KOPT-K1 (cell line): ENCODE results near the gene ADGRG6.

Experiments used
- H3K27ac ChIP-seq: fragments of 200-600 bp; sonication (generic); 2 replicates; pipeline ENCODE4 v1.5.1; 2016; ENCODE audit warnings: antibody characterized with exemption, mild to moderate bottlenecking, low read depth, low read length; ENCODE audit not compliant: poor library complexity, severe bottlenecking
- H3K36me3 ChIP-seq: fragments of 200-600 bp; sonication (generic); 2 replicates; pipeline ENCODE4 v1.5.1; 2017; ENCODE audit warnings: antibody characterized with exemption, mild to moderate bottlenecking, low read length, moderate library complexity; ENCODE audit not compliant: insufficient read depth
- H3K9me3 ChIP-seq: fragments of 200-600 bp; sonication (generic); 2 replicates; pipeline ENCODE4 v1.5.1; 2017; ENCODE audit warnings: antibody characterized with exemption, low read length, mild to moderate bottlenecking; ENCODE audit not compliant: insufficient read depth, poor library complexity, severe bottlenecking

ADGRG6 gene

DNA sequence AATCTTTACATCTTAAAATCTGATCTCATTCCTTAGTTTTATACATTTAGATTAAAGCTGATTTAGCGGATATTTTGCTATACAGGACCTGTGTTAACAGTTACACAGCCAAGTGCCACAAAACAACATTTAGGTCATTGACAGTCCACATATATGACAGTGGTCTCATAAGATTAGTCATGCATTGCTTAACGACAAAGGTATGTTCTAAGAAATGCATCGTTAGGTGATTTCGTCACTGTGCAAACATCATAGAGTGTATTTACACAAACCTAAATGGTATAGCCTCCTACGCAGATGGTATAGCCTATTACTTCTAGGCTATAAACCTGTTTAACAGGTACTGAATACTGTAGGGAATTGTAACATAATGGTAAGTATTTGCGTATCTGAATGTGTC is 21.6 kb downstream of the ADGRG6 start:
- no peak overlapping the region for H3K27ac ChIP-seq
- no peaks in the 10 kb centered on the region for H3K9me3 ChIP-seq
- no peaks in the 10 kb centered on the region for H3K36me3 ChIP-seq

DNA sequence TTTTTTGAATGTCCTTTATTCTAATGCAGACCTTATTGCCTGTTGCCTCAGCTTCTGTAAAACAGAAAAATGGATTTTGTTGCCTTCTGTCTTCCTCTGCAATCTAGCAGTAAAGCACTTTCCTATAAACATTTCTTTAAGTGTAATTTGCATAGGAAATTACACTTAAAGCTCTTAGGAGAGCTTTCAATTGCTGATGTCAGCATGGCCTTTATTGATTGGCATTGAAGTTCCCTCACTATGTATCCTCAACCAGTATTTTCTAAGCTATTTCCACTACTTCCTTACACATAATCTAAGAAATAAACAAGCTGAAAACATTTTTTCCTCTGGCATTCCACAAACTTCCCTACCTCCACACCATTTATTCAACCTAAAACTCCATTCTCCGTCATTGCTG is 22.3 kb downstream of the ADGRG6 start:
- no peak overlapping the region for H3K27ac ChIP-seq
- H3K9me3 ChIP-seq = no peaks in the 10 kb centered on the region
- no peaks in the 10 kb centered on the region for H3K36me3 ChIP-seq

DNA sequence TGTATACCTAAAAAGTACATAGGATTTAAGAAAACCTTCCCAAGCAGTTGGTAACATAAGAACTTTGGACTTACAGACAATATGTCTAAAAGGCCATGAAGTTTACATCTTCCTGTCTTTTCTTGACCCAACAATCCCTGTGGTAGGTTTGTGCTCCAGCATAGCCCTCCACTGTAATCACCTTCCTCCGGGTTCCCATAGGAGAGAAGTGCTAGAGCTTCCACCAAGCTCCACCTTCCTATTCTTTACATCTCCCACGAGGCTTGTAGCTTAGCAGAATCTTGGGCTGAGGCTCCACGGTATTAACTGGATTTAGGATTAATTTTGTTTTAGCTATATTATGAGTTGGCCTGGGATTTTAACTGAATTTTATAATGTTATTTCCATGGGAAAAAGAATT is 23.3 kb downstream of the ADGRG6 start:
- Histone ChIP-seq H3K9me3 (no peaks in the 10 kb centered on the region), H3K36me3 (no peaks in the 10 kb centered on the region), H3K27ac (no peak overlapping the region)

DNA sequence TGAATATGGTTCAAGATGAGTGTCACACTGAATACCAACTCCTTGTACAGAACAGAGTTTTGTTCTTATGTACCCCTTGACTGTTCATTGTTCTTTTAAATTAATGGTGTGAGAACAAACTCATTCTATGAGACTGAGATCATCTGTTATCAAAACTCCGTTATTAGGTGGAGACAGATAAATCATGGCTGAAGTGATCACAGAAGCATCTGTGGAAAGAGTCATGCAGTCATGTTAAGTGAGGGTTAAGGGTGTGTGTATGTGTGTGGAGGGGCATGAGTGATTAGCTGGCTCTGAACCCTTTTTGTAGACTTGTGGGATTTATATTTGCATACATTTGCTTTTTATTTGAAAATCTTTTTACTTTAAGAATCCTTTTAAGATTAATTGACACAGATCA is 24.7 kb downstream of the ADGRG6 start:
- Histone ChIP-seq H3K36me3 (no peaks in the 10 kb centered on the region), H3K9me3 (no peaks in the 10 kb centered on the region), H3K27ac (no peak overlapping the region)

DNA sequence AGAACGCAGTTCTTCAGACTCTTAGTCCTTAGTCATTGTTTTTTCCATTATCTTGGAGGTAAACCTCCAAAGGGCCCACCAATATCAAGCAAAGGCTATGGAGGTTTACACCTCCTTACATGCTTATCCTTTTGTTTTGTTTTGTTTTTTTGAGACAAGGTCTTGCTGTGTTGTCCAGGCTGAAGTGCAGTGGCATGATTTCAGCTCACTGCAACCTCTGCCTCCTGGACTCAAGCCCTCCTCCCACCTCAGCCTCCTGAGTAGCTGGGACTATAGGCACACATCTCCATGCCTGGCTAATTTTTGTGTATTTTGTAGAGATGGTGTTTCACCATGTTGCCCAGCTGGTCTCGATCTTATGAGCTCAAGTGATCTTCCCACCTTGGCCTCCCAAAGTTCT is 26.3 kb downstream of the ADGRG6 start:
- H3K27ac ChIP-seq = no peak overlapping the region
- no peaks in the 10 kb centered on the region for H3K9me3 ChIP-seq
- H3K36me3 ChIP-seq = no peaks in the 10 kb centered on the region

DNA sequence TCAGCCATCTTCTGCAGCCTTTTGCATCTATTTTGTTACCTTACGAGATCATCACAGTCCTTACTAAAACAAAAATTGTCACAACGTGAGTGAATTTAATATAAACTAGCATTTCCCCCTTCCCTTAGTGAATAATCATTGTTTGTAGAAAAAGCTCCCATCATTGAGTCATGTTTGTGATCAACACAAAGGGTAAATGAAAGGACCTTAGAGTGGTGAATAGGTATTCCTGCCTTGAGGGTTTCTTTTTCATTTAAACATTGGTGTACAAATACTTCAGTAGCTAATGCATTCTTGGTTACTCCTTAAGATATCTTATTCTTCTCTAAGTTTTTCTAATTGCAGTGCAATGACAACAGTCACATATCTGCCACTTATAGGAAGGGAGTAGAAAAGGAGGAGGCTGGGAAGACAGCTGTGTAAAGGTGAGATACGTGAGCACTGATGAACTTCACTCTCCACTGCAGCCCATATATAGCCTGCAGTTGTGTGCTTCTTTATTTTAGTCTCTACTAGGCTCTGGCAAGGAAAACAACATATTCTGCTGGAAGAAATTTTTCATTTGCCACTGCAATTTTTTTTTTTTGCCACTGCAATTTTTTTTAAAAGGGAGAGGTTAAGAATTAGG is 27.8 kb downstream of the ADGRG6 start:
- no peaks in the 10 kb centered on the region for H3K36me3 ChIP-seq
- no peaks in the 10 kb centered on the region for H3K9me3 ChIP-seq
- no peak overlapping the region for H3K27ac ChIP-seq

DNA sequence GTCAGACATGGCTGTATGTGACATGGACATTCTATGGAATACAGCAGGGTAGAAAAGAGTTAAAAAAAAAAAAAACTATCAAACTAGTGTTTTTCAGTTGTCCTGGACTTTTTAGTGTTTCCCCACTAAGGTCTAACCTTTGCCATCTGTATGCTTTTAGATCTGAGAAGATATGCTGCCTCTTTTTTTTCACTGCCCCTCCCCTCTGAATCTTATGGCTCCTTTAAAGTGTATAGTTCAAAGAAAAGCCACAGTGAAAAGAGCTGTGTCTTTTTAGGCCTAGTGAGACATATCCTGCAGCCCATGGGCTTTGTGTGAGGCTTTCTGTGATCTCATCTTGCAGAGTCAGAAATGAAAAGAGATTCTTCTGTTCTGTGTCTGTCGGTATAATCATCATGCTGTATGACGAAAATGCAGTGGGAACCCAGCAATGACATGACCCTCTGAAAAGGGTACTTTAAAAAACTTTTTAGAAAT is 29.3 kb downstream of the ADGRG6 start:
- Histone ChIP-seq H3K9me3 (no peaks in the 10 kb centered on the region), H3K36me3 (no peaks in the 10 kb centered on the region), H3K27ac (peak overlapping the region; percentile 22)

DNA sequence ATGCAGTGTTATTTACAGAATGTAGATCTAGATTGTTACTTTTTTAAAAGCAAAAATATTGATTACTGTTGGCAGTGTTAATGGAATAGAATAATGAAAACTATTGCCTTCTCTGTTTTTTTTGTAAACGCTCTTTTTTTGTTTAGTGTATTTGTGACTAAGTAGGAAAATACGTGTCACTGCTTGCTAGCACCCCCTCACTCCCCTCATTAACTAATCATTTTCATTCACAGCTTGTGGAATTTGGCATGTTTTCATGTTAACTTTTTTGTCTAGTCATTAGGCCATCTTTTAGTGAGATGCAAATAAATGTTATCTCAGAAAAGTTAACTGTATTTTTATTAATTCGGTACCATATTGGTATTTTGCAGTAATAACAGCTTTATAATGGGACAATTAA is 29.8 kb downstream of the ADGRG6 start:
- Histone ChIP-seq H3K9me3 (no peaks in the 10 kb centered on the region), H3K27ac (no peak overlapping the region), H3K36me3 (no peaks in the 10 kb centered on the region)

DNA sequence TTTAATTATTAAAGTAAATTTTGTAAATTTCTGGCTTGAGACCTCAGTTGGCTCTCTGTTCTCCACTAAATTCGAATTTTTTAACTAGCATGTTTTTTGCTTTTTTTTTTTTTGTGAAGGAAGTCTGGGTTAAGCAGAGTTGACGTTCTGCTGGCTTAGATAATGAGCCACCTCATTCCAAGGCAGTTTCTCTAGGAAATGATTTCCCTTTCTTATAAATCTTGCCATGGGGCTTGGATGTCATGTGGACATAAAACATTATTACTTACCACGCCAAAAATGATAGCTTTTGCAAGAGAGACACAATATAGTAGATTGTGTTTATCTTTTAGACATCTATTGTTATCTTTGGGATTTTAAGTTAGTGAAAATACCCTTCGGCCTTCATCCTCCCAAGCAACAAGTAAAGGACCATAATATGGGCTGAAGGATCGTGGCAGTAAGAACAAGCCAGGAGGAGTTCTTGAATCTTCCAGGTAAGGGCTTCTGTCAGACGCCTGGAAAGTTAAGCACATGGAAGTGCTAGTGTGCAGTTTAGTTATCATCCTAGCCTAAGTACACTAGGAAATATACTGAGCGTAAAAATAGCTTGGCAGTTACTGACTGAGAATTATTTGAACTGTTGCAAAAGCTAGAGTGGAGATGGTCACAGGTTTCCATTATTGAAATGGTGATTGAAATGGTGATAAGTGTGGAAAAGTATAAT is 30.7 kb downstream of the ADGRG6 start:
- H3K27ac ChIP-seq = no peak overlapping the region
- no peaks in the 10 kb centered on the region for H3K36me3 ChIP-seq
- H3K9me3 ChIP-seq = no peaks in the 10 kb centered on the region

DNA sequence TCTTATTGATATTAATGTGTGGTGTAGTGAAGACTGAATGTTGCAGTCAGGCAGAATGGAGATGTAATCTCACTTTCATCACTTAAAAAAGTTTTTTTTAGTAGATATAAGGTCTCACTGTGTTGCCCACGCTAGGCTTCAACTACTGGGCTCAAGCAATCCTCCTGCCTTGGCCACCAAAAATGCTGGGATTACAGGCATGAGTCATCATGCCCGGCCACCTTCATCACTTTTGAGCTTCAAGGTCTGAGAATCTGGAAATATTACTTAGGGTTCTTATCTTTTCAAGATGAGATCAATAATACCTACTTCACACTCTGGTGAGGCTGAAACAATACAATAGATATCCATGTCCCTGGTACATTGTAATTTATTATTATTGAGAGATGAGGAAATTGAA is 31.6 kb downstream of the ADGRG6 start:
- Histone ChIP-seq H3K9me3 (no peaks in the 10 kb centered on the region), H3K36me3 (no peaks in the 10 kb centered on the region), H3K27ac (no peak overlapping the region)

DNA sequence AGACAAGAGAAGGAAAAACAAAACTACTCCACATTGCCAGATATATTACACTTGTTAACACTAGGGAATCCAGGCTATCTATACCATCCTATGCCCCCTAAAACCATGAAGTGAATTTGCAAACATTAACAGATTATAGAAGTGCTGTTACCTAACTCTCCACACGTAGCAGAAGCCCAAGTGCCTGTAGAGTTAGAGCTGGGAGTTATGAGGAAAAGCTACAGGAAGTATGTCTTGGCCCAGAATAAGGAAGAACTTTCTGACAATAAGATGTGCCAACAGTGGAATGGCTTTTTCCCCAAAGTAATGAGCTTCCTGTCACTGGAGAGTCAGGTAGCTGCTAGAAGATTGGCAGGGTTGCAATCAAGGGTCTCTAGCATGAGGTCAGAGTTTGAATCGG is 32.5 kb downstream of the ADGRG6 start:
- H3K9me3 ChIP-seq = no peaks in the 10 kb centered on the region
- no peaks in the 10 kb centered on the region for H3K36me3 ChIP-seq
- no peak overlapping the region for H3K27ac ChIP-seq

DNA sequence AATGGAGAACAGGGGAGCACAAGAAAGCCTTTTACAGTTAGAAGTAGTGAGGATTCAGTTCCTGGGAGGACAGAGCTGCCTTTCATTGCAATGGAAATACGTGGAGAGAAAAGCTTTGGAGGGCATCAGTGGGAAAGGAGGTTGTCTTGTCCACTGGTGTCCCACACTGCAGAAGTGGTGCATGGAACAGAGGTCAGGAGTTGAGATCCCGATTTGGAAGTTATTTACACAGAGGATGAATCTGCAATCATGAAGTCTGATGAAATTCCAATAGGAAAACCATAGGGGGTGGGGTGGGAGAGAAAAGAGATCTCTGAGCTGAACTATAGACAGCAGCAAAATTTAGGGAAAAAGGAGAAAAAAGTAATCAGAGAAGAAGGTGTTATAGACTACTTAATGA is 33.6 kb downstream of the ADGRG6 start:
- H3K27ac ChIP-seq = no peak overlapping the region
- no peaks in the 10 kb centered on the region for H3K36me3 ChIP-seq
- H3K9me3 ChIP-seq = no peaks in the 10 kb centered on the region

DNA sequence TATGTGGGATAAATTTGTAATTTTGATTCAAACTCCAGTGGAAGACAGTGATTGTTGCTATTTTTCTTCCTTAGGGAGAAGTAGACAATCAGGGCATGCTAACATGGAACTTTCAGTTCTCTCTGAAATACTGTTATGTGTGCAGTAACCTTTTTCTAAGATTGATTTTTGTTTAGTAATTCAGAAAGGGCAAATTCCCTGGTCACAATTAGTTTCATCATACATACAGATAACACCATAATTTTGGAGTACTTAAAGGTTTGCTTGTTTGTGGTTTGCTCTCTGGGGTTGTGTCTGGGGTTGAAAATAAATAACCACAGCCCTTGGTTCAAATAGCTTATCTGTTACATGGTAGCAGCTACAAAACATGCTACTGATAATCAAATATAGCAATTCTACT is 34.4 kb downstream of the ADGRG6 start:
- no peaks in the 10 kb centered on the region for H3K9me3 ChIP-seq
- no peak overlapping the region for H3K27ac ChIP-seq
- H3K36me3 ChIP-seq = no peaks in the 10 kb centered on the region

DNA sequence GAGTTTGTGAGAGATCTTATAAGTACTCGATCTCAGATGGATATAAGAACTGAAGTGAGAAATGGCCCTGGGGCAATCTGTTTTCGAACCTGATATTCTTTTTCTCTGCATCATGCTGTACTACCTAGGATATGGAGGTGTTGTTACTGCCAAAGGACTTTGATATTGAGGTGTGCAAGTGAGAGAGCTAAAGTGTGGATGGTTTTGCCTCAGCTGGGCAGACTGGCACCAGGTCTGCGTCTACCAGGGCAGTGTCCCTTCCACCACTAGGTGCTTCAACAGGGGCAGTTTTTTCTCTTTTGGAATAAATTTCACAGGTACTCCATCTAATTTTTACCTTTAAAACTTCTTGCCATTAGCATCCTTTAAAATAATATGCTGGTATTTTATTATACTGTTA is 35.0 kb downstream of the ADGRG6 start:
- H3K27ac ChIP-seq = no peak overlapping the region
- H3K36me3 ChIP-seq = no peaks in the 10 kb centered on the region
- no peaks in the 10 kb centered on the region for H3K9me3 ChIP-seq

DNA sequence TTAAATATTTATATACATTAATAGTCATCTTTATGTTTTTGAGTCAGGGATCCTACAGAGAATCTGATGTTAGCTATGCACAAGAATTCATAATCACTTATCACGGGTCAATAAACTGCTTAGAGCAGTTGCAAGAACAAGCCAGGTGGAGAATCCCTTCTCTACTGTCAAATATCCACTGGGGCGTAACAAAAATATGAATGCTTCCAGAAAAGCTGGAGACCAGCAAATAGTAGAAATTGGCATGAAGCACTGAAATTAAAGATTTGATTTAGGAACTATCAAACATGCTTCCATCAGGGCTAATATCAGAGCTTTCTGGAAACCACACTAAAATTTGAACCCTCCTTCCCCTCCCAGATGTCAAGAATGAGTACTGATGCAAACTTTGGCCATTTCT is 37.3 kb downstream of the ADGRG6 start:
- no peaks in the 10 kb centered on the region for H3K9me3 ChIP-seq
- no peak overlapping the region for H3K27ac ChIP-seq
- H3K36me3 ChIP-seq = no peaks in the 10 kb centered on the region

DNA sequence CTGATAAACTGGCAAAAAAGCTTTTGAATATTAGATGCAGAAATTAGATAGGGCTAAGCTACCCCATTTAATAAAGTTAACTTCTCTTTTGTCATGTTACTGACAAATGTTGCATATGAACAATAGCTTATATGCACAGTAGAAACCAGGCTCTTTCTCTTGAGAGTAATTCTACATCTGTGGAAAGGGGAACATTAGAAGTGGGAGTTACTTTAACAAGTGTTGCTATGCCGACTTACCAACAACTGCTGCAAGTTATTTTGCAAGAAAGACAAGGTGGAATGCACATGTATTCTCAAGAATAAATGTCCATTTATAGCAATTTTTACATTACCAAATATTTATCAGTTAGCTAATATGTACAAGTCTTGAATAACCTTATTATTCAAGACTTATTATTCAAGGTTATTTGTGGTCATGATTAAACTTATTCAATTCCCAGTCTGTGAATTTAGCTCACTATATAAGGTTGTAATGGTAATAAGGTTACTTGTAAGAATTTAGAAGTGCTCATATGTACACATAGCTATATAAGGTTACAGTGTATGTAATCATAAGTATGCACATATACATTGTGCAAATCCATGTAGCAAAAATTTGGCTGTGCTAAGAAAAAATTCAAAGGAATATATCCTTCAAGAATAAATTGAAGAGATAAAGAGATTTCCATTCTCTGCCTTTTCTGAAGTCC is 38.3 kb downstream of the ADGRG6 start:
- Histone ChIP-seq H3K36me3 (no peaks in the 10 kb centered on the region), H3K9me3 (no peaks in the 10 kb centered on the region), H3K27ac (no peak overlapping the region)
